Globus pallidus (tissue), 1 donor: ENCODE results near the gene PTK6.

Source experiments
- DNase-seq: peaks from one replicate; pipeline ENCODE4 v3.0.0-alpha.2; 2015; ENCODE audit warnings: low spot score

The PTK6 gene

GRCh38 chr20:63508072-63508768 lies 29.0 kb downstream of the PTK6 start:
- DNase-seq: no peak

GRCh38 chr20:63507083-63507743 lies 30.0 kb downstream of the PTK6 start:
- no peak for DNase-seq

DNA sequence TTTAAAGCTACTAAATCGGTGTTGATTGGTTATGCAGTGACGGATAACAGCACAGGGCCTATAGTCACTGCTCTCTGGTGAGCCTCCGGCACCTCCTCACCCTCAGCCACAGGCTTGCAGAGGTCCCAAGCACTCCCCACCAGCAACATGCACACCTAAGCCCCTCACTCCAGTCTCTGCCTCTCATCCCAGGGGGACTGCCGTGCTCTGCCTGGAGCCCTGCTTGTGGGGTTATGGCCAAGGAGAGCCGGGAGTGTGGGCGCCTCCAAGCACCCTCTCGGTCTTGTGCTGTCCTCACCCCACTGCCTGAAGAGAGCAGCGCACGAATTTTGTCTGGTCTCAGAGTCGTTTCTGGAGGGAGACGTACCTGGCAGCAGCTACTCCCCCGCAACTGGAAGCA lies 31.5 kb downstream of the PTK6 start:
- no peak for DNase-seq

- DNase-seq: no peak
Observed at GRCh38 chr20:63505281-63505680, 31.9 kb downstream of the PTK6 start.

DNA sequence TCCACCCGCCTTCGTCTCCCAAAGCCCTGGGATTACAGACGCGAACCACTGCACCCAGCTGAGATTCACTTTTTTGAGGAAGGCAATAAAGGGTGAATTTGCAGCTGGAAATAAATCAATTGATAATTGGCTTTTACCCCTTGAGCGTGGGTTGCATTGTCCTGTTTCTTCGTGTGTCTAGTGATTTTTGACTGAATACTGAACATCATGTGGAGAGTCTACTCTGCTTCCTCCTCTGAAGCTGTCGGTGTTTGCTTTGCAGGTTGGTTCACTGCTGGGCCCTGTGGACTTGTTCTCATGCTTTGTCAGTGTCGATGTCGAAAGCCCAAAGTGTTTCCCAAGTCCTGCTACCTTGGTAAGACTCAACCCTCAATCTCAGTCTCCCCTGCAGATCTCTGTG lies 32.5 kb downstream of the PTK6 start:
- DNase-seq: no peak

DNA sequence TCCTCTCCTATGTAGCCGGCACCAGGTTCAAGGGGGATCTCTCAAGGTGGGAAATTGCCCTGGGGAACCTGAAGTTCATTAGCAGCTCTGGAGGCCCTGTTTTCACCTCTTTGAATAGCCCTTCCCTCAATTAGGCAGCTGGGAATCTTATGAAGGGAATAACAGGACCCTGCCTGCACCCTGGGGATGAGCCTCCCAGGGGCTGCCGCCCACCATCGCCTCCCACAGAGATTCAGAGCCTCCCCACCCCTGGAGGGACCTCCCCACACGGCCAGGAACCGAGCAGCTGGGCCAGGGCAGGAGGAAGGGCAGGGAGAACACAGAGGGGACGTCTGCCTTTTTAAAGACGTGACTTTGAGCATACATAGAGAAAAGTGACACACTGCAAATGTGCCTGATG lies 33.7 kb downstream of the PTK6 start:
- no peak for DNase-seq

DNA sequence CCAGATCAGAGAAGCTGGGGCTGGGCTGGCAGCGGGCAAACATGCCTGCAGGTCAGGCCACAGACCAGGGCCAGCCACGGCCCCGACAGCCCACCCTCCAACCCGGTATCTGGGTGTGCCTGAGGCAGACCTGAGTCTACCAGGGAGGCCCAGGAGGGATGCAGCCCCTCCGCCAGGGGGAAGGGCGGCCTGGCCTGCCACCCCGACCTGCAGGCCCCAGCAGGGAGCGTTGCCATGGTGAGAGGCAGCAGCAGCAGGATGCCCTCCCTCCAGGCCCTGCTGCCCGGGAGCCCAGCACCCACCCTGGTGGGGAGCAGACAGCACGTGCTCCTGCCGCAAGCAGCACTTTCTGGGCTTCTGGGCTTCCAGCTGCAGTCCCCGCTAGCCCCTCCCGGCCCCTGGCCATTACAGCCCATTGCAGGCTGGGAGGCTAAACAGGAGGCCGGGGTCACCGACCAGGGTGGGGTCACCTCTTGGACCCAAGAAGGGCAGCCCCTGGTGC lies 34.5 kb downstream of the PTK6 start:
- DNase-seq: no peak

DNA sequence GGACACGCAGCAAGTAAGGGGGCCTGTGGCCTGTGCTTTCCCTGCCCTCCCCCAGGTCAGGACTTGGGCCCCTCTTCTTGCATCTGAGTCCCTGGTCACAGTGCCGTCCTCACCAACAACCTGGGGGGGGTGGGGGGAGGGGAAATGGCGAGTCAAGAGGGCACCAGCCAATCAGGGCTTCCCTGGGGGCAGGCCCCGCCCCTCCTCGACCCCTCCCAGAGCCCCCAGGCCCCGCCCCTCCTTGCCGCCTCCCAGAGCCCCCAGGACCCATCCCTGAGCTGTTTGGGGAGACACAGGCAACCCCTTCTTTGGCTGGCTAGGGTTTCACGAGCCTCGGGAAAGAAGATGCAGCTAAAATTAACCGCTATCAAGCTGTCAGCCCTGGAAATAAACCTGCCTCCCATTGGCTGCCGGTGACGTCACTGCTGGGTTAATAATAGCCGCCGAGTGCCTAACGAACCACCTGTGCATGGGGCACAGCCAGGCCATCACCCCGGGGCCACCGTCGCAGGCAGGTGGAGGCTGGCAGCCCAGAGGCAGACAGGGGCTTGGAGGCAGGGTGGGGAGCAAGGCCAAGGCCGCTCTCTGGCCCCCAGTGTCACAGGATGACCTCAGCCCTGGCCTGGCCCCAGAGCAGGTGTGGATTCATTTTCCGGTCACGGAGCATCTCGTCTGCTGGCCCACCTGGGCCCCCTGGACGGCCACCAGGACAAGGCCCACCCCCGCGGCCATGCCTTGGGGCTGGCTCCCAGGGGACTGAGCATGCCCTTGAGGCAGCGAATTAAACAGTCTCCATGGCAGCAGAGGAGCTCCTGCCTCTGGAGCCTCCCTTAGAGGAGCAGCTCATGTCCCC lies 35.1 kb downstream of the PTK6 start:
- no peak for DNase-seq

- DNase-seq: no peak
Observed at GRCh38 chr20:63500902-63501817, 36.0 kb downstream of the PTK6 start.

DNA sequence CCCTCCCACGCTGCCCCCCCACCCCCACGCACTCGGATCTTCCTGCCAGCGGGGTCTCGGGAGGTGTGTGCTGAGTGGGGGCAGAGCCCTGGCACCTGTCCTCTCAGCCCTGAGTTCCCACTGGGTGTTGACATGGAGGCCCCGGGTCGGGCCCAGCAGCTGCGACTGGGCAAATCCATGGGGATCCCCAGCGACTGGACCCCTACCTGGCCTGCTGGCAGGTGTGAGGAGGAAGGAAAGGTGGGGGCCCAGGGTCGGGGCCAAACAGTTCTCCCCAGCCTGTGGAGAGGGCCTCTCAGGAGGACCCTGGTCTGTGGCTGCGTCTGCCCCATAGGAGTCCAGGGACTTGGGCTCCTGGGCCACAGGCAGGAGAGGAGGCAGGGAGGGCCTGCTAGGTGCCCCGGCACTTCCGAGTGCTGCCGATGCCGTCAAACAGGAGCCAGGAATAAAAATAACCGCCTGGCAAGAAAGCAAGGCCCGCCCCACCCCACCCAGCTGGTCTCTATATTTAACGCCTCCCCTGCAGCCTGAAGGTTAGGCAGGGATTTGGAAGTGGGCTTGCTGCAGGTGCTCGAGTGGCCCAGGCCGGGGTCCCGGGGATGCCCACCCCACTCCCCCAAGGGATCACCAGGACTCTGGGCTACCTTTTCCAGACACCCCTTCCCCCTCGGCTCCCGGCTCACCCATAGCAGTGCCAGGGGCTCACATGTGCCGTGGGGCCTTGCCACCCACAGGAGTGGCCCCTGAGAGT lies 36.9 kb downstream of the PTK6 start:
- no peak for DNase-seq

DNA sequence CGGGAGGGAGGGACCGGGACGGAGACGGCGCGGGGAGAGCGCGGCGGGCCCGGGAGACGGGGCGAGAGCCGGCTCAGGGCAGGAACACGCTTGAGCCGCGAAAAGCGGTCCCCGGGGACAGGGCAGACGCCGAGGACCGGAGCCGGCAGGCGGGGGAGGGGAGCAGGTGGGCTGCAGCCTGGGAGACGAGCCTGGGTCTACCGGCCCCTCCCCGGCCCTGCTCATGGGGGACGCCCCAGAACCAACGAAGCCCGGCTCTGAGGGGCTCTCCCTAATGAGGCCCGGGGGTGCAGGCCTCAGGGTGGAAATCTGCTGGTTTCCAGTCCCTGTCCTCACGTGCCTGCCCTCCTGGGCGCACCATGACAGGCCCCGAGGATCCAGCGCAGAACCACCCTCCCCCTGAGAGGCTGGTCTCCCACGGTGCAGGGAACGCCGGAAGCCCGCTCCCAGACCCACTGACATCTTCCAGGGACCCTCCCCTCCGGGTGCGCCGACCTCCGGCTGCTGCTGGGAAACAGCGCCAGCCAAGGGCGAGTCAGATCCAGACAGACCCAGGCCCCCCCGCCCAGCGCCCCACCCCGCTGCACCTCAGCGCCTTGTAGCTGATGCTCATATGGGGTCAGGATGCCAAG lies 37.7 kb downstream of the PTK6 start:
- no peak for DNase-seq

DNA sequence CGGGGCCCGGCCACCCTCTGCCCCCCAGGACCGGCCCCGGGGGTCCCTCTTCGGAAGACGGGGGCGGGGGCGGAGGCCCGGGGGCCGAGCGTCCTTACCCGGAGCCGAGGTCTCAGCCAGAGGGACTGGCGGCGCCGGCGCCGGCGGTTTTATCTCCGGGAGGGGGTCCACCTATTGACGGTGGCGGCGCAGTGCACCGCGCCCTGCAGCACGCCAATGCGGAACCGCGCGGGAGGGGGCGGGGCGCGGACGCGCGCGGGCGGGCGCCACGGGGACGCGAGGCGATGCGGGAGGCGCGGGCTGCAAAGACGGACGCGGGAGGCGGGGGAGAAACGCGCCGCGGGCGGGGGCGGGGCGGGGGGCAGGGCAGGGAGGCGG lies 38.2 kb downstream of the PTK6 start, which contains the start of gene EEF1A2:
EEF1A2 (minus strand) TSS at position 124 of the 378 bp plus-strand sequence. CDS start 1,320 bp downstream, outside the sequence.
- DNase-seq: no peak

- DNase-seq: no peak
Observed at GRCh38 chr20:63497946-63498935, 38.9 kb downstream of the PTK6 start.

DNA sequence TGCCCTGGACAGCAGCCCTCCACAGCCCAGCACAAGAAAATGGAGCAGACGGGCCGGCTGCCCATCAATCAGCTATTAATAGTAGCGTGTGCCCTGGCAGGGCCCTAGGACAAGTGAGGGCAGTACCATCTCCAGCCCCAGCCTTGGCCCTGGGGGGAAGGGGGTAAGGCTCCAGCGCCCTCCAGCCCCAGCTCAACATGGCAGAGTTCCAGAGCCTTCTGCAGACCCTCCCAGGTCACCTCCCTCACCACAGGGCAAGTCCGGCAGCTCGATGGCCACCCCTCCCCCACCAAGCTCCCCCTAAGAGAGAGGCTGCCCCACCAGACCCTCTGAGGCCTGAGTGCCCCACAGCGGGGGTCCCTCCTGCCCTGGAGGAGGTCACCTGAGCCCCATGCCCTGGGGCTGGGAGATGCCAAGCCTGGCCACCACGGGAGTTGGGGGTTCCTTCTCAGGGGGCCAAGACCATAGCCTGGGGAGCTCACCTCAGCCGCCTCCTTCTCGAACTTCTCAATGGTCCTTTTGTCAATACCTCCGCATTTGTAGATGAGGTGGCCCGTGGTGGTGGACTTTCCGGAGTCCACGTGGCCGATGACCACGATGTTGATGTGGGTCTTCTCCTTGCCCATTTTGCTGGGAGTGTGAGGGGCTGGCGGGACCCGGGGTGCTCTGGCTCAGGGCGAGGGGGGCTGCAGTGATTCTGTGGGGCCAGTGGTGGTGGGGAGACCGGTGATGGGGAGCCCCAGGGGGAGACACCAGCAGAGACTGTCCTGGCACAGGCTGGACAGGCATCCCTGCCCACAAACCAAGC lies 39.8 kb downstream of the PTK6 start:
- no peak for DNase-seq

DNA sequence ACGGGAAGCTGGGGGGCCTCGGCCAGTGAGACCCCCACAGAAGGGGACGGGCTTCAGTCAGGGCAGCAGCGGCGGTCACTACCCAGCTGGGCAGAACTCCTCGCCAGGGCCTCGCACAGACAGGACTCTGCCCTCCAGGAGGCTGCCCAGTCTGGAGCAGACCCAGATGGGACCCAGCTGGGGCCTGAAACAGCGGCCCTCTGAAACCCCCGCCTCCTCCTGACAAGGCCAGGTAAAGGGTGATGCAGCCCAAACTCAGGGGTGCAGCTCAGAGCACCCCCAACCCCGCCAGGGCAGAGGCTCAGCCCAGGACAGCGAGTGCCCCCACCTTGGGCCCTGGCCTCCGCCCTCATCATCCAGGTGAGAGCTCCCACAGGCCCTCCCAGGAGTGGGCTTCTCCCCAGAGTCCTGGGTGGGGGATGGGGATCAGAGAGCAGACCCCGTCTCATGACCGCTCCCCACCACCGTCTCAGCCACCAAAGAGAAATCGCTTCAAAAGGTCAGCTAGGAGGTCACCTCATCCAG lies 40.5 kb downstream of the PTK6 start:
- no peak for DNase-seq

- DNase-seq: peak; percentile 41
Observed at GRCh38 chr20:63495741-63496595, 41.2 kb downstream of the PTK6 start.

DNA sequence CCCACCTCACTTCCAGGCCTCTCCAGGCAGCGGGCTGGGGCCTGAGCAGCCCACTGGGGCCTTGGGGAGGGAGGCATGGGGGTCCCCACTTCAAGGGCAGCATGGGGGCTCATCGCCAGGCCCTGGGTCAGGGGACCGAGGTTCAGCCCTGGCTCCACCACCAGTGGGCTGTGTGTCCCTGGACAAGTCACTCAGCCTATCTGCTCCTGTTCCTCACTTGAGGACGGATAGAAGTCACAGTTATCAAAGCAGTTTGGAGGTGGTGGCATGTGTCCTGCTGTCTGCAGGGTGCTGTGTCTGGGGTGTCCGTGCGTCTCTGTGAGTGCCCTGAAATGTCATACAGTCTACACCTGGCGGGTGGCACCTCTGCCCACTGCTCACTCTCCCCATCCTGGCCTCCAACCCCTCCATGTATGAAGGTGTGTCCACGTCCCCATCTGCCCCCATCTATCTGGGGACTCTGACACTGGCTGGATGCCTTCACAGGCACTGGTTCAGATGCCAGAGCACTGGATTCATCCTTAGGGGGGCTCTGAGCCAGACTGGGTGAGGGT lies 41.9 kb downstream of the PTK6 start:
- DNase-seq: no peak
